HG02938 (cell line): ENCODE results near the gene PKN1.
A peak's percentile ranks its signal among the peaks of the same experiment; 100 is the strongest.

Experiments used
- ATAC-seq: cut with Tn5 transposase; IDR thresholded peaks from one replicate; pipeline ENCODE4 v1.9.1; 2021; ENCODE audit warnings: mild to moderate bottlenecking, moderate library complexity; ENCODE audit not compliant: unreplicated experiment

PKN1 gene

DNA sequence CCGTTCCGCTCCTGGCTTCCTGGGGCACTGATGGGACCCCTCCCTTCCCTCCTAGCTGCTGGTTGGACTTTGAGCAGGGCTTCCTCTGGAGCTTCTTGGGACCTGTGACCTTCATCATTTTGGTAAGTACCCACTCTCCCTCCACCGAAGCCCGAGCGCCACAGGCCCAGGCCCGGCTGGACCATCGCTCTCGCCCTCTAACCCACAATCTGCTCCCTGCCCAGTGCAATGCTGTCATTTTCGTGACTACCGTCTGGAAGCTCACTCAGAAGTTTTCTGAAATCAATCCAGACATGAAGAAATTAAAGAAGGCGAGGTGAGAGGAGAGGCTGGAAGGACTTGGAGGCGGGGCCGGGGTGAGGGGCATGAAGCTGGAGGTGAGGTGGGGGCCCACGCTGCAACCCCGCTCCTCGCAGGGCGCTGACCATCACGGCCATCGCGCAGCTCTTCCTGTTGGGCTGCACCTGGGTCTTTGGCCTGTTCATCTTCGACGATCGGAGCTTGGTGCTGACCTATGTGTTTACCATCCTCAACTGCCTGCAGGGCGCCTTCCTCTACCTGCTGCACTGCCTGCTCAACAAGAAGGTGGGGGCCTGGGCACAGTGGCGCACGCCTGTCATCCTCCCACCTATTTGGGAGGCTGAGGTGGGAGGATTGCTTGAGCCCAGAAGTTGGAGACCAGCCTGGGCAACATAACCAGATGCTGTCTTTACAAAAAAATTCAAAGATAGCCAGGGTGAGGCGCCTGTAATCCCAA is 26.3 kb upstream of the PKN1 start:
- ATAC-seq: no peak

DNA sequence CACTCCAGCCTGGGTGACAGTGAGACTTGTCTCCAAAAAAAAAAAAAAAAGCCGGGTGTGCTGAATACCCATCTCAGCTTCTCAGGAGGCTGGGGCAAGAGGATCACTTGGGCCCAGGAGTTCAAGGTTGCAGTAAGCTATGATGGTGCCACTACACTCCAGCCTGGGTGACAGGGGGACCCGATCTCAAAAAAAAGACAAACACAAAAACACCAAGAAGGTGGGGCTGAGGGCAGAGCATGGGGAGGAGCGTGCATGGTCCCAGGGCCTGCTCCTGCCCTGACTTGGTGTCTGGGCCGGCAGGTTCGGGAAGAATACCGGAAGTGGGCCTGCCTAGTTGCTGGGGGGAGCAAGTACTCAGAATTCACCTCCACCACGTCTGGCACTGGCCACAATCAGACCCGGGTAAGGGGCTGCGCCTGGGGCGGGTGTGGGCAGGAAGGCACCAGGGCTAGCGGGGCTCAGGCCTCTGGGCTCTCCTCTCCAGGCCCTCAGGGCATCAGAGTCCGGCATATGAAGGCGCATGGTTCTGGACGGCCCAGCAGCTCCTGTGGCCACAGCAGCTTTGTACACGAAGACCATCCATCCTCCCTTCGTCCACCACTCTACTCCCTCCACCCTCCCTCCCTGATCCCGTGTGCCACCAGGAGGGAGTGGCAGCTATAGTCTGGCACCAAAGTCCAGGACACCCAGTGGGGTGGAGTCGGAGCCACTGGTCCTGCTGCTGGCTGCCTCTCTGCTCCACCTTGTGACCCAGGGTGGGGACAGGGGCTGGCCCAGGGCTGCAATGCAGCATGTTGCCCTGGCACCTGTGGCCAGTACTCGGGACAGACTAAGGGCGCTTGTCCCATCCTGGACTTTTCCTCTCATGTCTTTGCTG is 25.3 kb upstream of the PKN1 start:
- ATAC-seq: no peak

DNA sequence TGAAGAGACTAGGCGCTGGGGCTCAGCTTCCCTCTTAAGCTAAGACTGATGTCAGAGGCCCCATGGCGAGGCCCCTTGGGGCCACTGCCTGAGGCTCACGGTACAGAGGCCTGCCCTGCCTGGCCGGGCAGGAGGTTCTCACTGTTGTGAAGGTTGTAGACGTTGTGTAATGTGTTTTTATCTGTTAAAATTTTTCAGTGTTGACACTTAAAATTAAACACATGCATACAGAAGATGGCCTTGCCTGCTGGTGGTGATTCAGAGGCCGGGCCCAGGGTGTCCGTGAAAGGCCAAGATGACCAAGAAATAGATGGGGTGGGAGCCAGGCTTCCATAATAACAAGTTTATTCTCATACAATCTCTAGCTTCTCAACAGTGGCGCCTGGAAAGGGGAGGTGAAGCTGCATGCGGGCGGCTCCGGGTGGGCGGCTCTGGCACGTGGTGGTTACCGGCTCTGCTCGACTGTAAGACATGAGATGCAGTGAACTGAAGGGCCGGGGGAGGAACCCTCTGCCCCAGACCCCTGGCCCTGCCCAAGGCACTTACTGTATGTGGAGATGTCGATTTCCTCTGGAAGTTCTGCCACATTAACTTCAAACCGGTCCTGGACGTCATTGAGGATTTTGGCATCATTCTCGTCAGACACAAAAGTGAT is 24.5 kb upstream of the PKN1 start:
- no peak for ATAC-seq

DNA sequence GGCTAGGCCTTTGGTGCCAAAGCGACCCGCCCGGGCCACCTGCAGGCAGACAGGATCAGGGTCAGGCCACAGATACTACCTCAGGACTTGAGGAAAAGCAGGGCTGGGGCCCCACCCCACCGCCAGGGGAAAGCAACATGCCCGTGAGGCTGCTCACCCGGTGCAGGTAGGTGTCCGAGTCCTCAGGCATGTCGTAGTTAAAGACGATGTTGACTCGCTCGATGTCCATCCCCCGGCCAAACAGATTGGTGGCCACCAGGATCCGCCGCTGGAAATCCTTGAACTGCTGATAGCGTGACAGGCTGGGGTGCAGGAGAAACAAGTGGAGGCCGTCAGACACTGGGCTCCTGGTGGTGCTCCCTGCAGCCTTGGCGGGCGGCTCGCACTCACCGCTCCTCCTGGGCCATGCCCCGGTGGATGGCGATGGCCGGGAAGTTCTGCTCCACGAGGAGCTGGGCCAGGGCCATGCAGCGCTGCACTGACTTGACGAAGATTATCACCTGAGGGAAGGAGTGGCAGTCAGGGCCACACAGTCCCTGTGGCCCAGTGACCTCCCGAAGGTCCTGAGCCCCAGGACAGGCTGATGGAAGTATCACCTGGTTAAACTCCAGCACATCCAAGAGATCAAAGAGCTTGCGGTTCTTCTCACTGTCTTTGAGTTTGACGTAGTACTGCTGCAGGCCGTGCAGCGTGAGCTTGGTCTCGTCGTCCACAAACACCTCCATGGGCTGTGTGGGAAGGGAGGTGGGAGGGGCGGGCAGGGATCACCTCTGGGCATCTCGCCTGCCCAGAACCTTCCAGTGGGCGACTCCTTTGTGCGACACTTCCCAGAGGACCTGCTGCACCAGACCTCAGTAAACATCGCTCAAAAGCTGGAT is 23.7 kb upstream of the PKN1 start:
- ATAC-seq: no peak

DNA sequence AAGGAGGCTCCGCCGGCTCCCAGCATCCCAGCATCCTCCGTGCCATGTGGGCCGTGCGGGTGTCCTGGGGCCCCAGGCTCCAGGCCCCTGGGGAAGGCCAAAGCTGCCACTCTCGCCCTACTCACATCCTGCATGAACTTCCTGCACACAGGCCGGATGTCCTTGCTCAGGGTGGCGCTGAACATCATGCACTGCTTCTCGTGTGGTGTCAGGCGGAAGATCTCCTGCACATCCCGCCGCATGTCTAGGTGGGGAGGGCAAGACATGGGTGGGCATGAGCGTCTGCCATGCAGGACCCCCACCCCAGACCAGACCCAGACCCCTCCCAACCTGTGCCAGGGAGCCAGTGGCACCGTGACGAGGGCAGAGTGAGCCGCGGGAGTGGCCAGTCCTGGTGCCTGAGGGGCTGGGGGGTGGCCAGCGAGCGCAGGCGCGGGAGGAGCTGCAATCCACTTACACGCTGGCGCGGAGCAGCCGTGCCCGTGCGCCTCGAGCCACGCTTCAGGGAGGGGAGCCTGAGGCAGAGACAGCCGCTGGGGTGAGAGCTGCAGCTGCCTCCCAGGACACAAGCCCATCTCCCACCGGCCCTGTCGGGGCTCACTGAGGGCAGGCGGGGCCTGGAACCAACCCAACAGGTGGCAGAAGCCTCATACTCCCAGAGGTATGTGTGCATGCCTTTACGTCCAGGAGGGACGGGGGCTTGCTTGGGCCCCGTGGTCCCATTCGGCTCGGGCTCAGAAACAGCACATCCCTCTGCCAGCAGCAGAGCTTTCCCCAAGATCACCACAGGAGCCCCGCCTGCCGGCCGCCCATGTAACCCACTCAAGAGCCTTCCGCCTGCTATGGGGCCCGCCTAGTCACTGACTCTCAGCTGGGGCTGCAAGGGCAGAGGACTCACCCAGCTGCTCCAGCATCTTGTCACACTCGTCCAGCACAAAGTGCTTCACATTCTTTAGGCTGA is 22.7 kb upstream of the PKN1 start:
- ATAC-seq: no peak

DNA sequence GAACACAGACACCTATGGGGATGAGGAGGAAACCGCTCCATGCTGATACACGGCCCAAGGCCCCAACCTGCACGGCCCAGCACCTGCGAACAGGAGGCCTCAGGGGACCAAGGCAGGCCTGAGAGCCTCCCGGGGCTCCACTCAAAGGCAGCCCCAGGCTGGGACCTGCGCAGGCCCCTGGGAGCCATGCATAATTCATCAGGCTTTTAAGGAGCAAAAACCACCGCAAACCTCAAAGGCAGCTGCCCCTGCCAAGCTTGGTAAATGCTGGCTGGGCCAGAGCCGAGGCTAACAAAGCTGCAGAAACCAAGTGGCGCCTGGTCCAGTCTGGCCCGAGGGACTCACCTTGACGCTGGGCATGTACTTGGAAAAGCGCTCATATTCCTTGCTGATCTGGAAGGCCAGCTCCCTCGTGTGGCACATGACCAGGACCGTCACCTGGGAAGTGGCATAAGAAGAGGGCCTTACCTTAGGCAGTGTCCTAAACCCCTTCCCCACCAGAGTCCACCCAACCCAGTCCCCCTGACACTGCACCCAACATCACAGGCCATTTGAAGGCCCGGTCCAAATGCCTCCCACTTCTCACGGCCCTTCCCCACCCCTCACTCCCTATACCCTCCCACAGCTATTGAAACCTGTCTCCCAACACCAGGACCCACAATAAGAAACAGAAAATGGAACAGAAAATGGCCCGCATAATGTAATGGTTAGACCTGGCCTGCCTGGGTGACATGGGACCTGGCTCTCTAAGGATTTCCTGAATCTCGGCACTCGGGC is 21.8 kb upstream of the PKN1 start:
- no peak for ATAC-seq

DNA sequence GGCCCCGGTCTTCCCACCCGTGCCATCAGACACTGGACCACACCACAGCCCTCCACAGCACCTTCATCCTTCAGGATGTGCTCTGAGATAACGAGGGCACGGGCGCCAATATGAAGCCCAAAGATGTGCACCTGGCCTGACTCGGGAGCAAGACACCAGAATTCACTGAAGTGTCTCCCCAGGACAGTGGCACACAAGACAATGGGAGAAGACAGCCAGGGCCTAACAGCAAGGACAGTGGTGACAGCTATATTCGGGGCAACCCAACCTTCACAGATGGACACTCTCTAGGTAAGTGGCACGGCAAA is 21.2 kb upstream of the PKN1 start:
- ATAC-seq: no peak

DNA sequence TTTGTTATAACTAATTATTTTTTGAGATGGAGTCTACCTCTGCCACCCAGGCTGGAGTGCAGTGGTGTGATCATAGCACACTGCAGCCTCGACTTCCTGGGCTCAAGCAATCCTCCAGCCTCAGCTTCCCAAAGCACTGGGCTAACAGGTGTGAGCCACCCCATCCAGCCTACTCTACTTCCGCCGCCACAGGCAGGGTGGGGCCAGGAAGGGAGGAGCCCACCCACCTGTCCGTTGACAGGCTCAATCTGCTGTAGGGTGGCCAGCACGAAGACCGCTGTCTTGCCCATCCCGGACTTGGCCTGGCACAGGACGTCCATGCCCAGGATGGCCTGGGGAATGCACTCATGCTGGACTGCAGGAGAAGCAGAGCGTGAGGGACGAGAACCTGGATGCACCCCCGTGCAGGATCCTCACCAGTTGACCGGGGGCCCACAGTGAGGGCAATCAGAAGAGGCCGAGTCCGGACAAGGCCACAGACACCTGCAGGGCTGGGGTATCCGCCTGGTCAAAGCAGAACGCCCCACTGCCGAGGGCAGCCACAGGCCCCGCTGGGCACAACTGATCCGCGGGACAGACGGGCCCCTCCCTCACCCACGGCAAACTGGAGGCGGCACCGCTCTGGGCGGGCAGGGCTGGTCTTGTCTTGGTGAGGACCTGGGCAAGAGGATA is 20.6 kb upstream of the PKN1 start:
- no peak for ATAC-seq

DNA sequence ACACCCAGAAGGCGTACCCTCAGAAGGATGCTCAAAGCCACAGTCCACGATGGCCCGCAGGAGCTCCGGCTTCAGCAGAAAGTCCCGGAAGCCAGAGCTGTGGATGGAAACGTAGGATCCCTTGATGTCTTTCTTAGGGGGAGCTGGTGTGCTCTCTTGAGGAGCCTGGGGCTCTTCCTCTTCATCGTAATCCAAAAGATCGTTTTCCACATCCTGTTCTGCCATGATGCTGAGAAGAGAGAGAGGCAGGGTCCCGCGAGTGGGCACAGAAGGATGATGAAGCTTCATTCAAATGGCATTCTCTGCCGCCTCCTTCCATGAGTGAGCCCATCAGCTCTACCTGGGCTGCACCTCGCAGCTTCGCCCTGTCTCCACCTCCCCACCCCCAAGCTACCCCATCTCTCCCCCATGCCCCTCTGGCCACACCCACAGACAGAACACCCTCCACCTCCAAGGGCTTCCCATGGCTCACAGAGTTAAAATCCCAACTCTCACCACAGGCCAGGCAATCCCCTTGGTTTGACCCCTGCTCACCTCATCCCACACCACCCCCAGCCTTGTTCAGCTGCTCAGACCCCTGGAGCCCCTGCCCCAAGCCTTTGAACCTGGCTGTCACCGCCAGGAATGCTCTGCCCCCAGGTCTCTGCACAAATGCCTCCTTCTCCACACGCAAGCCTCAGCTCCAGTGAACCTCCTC is 20.0 kb upstream of the PKN1 start:
- ATAC-seq: no peak

DNA sequence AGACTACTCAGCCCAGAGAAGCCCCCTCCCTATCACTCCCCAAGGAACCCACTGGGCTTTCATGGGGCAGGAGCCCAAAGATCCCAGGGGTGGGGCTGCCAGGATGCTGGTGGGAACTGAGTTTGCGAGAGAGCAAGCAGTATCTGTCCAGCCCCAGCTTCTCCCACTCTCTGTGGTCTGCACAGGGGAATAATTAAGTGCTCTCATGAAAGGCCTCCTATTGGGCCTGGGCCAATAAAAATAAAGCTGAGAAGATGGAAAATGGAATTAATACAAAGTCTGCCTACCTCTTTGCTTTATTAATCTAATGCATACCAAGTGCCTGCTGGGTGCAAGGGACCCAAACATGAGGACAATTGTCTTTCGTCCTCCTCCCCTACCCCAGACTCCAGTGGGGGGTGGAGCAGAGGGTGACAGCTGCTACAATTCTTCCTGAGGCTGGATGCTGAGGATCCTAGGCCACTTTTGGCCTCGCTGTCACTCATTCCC is 19.4 kb upstream of the PKN1 start:
- no peak for ATAC-seq

DNA sequence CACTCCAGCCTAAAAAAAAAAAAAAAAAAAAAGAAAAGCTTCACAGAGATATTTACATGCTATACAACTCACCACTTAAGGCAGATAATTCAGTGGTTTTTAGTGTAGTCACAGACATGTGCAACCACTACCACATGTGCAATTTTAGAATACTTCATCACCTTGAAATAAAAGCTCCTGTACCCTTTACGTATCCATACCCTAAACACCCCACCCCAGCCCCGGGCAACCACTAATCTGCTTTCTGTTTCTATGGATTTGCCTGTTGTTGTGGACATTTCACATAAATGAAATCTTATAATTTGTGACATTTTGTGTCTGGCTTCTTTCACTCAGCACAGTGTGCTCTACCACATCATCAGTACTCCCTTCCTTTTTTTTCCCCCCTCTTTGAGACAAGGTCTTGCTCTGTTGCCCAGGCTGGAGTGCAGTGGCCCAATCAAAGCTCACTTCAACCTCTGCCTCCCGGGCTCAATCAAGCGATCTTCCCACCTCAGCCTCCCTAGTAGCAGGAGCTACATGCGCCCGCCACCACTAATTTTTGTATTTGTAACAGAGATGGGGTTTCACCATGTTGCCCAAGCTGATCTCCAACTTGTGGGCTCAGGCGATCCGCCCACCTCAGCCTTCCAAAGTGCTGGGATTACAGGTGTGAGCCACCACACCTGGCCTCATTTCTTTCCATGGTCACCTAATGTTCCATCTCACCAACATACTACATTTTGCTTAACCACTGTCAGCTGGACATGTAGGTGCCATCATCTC is 18.0 kb upstream of the PKN1 start:
- no peak for ATAC-seq

DNA sequence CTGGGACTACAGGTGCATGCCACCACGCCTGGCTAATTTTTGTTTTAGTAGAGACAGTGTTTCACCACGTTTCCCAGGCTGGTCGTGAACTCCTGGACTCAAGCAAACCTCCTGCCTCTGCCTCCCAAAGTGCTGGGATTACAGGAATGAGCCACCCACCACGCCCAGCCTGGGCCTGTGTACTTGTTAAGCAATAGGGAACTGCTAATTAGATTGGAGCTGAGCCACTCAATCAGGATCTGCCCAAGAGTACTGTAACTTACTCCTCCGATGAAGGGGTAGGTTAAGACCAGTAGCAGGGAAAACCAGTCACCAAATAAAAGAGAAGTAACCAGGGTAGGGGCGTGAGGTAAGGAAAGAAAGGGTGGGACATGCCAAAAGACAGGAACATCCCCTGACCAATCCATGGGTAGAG is 16.3 kb upstream of the PKN1 start:
- no peak for ATAC-seq

DNA sequence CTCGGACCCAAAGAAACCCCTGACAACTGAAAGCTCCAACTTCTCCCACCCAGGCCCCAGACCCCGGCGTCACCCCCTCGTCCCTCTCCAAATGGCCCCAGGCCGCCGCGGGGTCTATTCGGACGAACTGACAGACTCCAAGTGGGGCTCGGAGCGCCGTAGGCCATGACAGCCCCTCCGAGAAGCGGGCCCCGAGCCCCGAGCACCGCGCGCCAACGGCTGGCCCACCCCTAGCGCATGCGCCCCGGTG is 14.3 kb upstream of the PKN1 start:
- ATAC-seq: peak; percentile 34

DNA sequence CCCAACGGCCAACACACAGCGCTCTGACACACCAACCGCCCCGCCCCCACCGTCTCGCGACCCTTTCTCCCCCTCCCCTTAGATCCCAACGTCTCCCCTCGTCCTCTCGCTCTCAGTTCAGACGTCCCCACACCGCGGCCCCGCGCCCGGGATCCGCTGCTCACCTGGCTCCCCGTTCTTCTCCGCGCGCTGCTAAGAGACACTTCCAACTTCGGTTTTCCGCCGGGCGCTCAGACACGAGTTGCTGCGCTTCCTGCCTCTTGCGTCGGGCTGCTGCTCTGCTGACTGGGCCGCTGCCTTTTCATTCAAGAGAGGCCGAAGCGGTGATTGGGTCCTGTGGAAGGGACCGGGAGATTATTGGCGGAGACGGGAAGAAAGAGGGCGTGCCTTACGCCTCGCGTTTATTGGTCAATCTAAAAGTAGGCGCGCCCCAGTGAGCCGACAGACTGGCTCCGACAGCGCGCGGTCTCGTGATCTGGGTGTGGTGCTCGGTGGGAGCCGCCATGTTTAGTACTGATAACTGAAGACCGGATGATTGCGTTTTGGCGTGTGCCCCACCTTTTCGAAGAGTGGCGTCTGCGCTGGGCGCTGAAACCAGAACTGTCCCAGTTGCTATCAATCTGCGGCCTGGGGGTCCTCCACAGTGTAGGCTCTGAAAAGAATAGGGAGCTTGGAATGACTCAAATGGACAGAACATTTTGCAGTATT is 13.8 kb upstream of the PKN1 start, which contains the start of gene DDX39A:
Gene DDX39A (minus strand): TSS at position 236 of the 708 bp plus-strand sequence. CDS start 6,121 bp downstream, outside the sequence.
- ATAC-seq: peak; percentile 90

DNA sequence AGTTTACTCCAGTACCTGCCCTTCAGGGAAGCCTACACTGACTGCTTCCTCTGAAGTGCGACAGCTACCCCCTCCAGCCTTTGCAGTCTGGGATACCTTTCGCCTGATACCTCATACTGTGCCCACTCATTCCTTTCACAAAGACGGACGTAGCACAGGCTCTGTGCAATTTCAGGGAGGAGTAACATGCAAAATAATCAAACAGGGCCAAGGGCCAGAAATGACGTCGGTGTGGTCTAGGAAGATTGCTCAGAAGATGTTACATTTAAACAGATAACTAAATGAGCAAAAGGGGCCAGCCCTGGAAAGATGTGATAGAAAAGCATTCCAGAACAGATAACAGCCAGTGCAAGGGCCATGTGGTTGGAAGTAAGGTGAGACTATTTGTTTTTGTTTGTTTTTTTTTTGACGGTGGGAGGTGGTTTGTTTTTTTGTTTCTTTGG is 7.4 kb upstream of the PKN1 start:
- no peak for ATAC-seq

DNA sequence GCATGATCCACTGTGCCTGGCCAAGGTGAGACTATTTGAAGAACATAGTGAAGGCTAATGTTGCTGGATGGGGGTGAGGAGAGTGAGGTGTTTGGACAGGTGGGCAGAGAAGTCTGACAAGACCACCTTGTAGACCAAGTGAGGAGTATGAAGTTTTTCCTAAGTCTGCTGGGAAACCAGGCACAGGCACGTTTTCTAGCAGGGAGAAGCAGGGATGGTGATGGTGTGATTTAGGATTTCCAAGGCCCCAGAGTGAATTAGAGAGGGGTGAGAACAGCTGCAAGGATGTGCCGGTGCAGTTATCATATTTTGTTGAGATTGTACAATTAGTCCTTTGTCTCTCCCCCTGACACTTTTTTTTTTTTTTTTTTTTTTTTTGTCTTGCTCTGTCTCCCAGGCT is 5.6 kb upstream of the PKN1 start:
- no peak for ATAC-seq
